Activated naive CD4-positive, alpha-beta T cell treated with anti-CD3 and anti-CD28 coated beads, Interleukin-2, amount 50 U/mL, for 72 hours (primary cell): Measurements from ENCODE around the gene FRMD3. TPM values are rescaled to one million over a fixed set of nuclear protein-coding genes. Genes with fewer than 3 reads are reported as not detected.

Source experiments
- ATAC-seq, 2 donors: fragments of 150-1000 bp; cut with Tn5 transposase; 2 replicates each; pipeline ENCODE4 v1.10.0; 2021; ENCODE audit warnings: mild to moderate bottlenecking in 2 of 2, moderate library complexity in 2 of 2
- DNase-seq, 2 donors: peaks; one replicate each; pipeline ENCODE4 v3.0.0; 2021 to 2022; ENCODE audit warnings: low spot score in 2 of 2
- H3K27ac Mint-ChIP-seq, 2 donors: one replicate each; pipeline ENCODE4 v1.8.0; 2022; ENCODE audit warnings: mild to moderate bottlenecking in 2 of 2, mixed read lengths in 2 of 2
- H3K36me3 Mint-ChIP-seq, 2 donors: one replicate each; pipeline ENCODE4 v1.8.0; 2022; ENCODE audit warnings: mixed read lengths in 2 of 2
- H3K9me3 Mint-ChIP-seq, 2 donors: one replicate each; pipeline ENCODE4 v1.8.0; 2022; ENCODE audit warnings: mixed read lengths in 2 of 2
- total RNA-seq, 2 donors: library from RNA; stranded (reverse); gene quantifications; one replicate each; pipeline ENCODE4 v1.2.3, GENCODE V29; 2022

The FRMD3 gene
- total RNA-seq, 2 donors from 2014 or later, result 0.25 to 0.64 TPM

GRCh38 chr9:83432877-83433550 is 105.2 kb downstream of the FRMD3 start:
- ATAC-seq, result no peak
- DNase-seq, result no peak

DNA sequence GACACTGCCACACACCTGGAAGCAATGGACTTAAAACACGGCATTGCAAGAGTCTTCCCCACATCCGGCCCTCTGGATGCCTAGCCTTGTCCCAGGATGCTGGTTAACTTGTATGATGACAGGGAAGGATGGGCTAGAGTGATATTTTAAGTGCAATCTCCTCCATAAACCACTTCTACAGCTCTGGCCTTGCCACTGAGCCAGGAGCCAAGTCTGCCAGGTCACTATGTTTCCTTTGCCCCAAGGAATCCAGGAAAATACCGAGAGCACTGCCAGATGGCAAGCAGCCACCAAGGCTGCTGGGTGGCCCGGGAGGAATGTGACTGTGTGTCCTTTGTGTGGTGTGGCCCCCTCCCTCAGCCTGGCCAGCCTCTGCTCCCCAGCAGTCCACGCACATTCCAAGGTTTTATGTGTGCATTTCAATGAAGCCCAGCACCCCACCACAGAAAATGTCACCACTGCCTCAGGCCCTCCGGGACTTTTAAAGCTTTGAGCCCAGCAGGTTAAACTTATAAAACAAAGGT is 106.0 kb downstream of the FRMD3 start:
- Mint-ChIP-seq H3K9me3 (no peaks in the 10 kb centered on the region), H3K36me3 (no peaks in the 10 kb centered on the region), H3K27ac (peak overlapping the region in 1 of 2 donors; percentile 63)
- ATAC-seq (no peak), DNase-seq (no peak)

More at GRCh38 chr9:83432877-83433550, 105.2 kb downstream of the FRMD3 start:
- Mint-ChIP-seq H3K9me3 (no peaks in the 10 kb centered on the region), H3K36me3 (no peaks in the 10 kb centered on the region), H3K27ac (no peak overlapping the region)

DNA sequence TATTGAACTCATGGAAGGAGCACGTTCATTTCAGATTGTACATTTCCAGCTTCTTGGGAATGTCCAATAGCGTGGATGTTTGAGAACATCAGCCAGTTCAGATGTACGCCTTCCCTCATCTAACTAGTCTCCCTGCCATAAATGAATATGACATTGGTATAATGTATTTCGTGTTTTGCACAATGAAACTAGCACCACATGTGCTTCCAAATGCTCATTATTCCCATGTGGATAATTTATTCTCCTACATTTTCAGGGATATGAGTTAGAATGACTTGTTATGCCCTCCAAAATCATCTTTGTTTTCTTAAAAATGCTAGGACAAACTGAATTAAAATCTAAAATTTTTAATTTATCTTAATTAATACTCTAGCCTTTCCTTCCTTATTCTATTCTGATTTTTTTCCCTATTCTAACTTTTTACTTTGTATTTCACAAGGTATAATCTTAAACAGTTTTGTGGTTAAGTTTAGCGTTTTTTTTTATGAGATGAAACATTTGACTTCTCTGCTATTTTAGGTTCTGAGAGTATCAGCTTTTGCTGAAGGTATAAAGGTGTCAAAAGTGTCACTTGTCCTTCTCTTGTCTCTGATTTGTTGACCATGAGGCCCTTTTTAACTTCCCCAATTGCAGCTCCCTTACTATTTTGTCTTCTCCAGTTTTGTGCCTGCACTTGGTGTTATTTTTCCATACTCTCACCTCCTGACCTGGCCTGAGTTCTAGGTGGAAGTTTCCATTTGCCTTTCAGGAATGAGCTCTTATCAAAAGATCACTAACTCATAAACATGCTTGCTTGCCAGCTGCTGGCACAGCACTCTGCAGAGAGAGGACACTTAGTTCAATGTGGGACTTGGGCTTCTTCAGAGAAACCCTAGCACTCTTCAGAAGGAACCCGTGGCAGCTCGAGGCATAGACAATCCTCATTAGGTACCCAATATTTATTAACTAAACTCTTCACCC is 106.8 kb downstream of the FRMD3 start:
- Mint-ChIP-seq H3K27ac (peak overlapping the region in 1 of 2 donors; percentile 63), H3K9me3 (no peaks in the 10 kb centered on the region), H3K36me3 (no peaks in the 10 kb centered on the region)
- DNase-seq, result no peak
- ATAC-seq, result no peak

DNA sequence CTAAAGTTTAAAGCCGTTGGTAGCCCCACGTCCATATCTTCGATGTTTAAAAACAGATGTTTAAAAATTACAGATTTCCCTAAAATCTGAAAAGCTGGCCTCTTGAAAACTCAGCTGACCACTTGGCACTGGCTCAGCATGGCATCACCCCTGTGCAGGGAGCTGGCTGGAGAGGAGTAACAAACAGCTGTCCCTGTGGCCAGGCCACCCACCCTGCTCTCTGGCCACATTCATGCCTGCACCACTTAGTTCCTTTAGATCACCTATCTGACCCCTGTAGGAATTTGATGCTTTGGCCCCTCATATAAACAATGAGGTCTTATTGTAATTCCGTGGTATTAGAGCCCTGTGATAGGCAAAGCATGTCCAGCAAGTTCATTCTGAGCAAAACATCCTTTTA is 107.5 kb downstream of the FRMD3 start:
- no peak for ATAC-seq
- DNase-seq, result no peak
- no peaks in the 10 kb centered on the region for H3K36me3 Mint-ChIP-seq
- H3K27ac Mint-ChIP-seq, result no peak overlapping the region
- H3K9me3 Mint-ChIP-seq, result no peaks in the 10 kb centered on the region

DNA sequence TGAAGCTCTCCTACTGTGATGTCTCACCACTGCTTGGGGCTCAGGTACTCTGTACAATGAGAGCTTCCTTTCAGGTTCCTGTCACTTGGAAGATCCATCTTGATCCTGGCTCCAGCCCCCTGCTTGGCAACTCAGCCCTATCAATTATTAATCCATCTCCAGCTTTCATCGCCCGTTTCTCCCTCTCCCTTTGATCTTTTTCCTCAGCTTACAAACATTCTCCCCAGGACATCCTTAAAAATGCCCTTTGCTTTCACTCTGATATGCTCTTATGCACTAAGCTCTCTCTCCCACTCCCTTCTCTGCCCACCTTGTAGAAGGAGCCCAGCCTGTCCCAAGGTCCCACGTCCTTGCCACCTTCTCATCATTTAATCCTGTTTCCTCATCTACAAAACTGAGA is 109.0 kb downstream of the FRMD3 start:
- no peak for ATAC-seq
- Mint-ChIP-seq H3K27ac (no peak overlapping the region), H3K9me3 (no peaks in the 10 kb centered on the region), H3K36me3 (no peaks in the 10 kb centered on the region)
- DNase-seq, result no peak

- DNase-seq (no peak), ATAC-seq (no peak)
- H3K27ac Mint-ChIP-seq, result no peak overlapping the region
- H3K9me3 Mint-ChIP-seq, result no peaks in the 10 kb centered on the region
- H3K36me3 Mint-ChIP-seq, result no peaks in the 10 kb centered on the region
Observed at GRCh38 chr9:83425240-83425639, 113.0 kb downstream of the FRMD3 start.

- H3K9me3 Mint-ChIP-seq, result no peaks in the 10 kb centered on the region
- DNase-seq, result no peak
- H3K27ac Mint-ChIP-seq, result no peak overlapping the region
- no peak for ATAC-seq
- H3K36me3 Mint-ChIP-seq, result no peaks in the 10 kb centered on the region
Observed at GRCh38 chr9:83424831-83425230, 113.4 kb downstream of the FRMD3 start.

- H3K36me3 Mint-ChIP-seq, result no peaks in the 10 kb centered on the region
- no peak overlapping the region for H3K27ac Mint-ChIP-seq
- no peaks in the 10 kb centered on the region for H3K9me3 Mint-ChIP-seq
- DNase-seq (no peak), ATAC-seq (no peak)
Observed at GRCh38 chr9:83423815-83424707, 114.1 kb downstream of the FRMD3 start.

DNA sequence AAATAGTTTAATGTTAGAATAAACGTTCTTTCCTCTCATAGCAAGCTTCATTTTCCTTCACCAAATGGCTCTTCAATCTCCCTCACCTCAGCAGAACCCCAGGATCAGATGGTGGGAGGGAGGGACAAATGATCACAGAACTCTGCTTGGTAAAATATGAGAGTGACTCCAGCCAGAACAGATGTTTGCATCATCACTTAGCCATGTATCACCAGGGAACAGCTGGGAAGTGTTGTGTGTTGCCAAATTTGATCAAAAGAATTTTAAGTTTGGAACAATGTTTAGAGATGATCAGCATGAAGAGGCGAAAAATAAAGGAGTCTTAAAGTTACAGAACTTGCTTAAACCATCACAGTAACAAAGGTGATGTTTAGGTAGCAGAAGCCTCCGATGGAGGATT is 115.7 kb downstream of the FRMD3 start:
- ATAC-seq, result no peak
- DNase-seq, result no peak
- H3K9me3 Mint-ChIP-seq, result peaks cover 0 to 3% of the 10 kb centered on the region in 2 donors
- H3K36me3 Mint-ChIP-seq, result peaks cover 0 to 2% of the 10 kb centered on the region in 2 donors
- no peak overlapping the region for H3K27ac Mint-ChIP-seq

GRCh38 chr9:83420486-83420885 is 117.7 kb downstream of the FRMD3 start:
- ATAC-seq, result no peak
- DNase-seq, result no peak
- peaks cover 0 to 5% of the 10 kb centered on the region in 2 donors for H3K9me3 Mint-ChIP-seq
- H3K36me3 Mint-ChIP-seq, result peaks cover 0 to 4% of the 10 kb centered on the region in 2 donors
- H3K27ac Mint-ChIP-seq, result no peak overlapping the region

DNA sequence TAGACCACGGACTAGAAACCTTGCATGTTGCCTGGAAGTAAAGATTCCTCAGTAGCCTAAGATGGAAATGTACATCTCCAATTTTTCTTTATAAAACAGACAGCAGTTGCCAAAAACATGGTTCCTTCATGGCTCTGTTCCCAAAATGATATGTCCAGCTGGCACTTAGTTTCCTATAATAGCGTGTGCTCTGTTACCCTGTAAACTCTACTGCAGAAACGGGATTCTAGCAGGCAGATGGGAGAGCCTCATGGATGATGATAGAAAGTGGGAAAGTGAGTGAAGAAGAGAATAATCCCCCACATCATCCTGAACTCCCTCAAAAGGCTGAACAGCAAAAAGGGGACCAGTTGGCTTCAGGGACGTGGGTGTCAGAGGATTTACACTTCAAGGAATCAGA is 118.2 kb downstream of the FRMD3 start:
- ATAC-seq (no peak), DNase-seq (no peak)
- H3K9me3 Mint-ChIP-seq, result peaks cover 0 to 5% of the 10 kb centered on the region in 2 donors
- H3K36me3 Mint-ChIP-seq, result peaks cover 1 to 6% of the 10 kb centered on the region in 2 donors
- H3K27ac Mint-ChIP-seq, result no peak overlapping the region

- ATAC-seq (no peak), DNase-seq (no peak)
- peaks cover 8 to 11% of the 10 kb centered on the region in 2 donors for H3K36me3 Mint-ChIP-seq
- peaks cover 0 to 18% of the 10 kb centered on the region in 2 donors for H3K9me3 Mint-ChIP-seq
- no peak overlapping the region for H3K27ac Mint-ChIP-seq
Observed at GRCh38 chr9:83418283-83418682, 119.9 kb downstream of the FRMD3 start.

GRCh38 chr9:83413367-83413766 is 124.8 kb downstream of the FRMD3 start:
- Mint-ChIP-seq H3K36me3 (peaks cover 8 to 21% of the 10 kb centered on the region in 2 donors), H3K27ac (no peak overlapping the region), H3K9me3 (peaks cover 3 to 18% of the 10 kb centered on the region in 2 donors)
- ATAC-seq (no peak), DNase-seq (no peak)

GRCh38 chr9:83410701-83411100 is 127.5 kb downstream of the FRMD3 start:
- ATAC-seq, result no peak

DNA sequence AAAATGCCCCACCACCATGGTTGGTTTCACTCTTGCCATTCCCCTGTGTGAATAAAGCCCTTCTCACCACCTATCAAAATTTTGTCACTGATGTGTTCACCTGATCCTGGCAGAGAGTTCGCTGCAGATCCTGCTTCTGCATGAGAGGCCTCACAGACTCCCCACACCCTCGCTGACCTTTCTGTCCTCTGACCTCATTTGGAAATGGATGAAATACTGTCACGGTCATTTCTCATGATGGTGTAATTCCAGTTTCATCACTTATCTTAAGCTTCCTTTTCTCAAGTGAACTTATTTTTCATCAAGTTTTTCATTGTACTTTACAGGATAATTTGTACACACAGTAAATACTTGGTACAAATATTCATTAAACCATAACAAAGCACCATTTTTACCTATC is 131.3 kb downstream of the FRMD3 start:
- H3K36me3 Mint-ChIP-seq, result peaks cover 0 to 10% of the 10 kb centered on the region in 2 donors
- DNase-seq, result no peak
- H3K27ac Mint-ChIP-seq, result no peak overlapping the region
- peaks cover 0 to 3% of the 10 kb centered on the region in 2 donors for H3K9me3 Mint-ChIP-seq
- ATAC-seq, result no peak

More at GRCh38 chr9:83410701-83411100, 127.5 kb downstream of the FRMD3 start:
- H3K36me3 Mint-ChIP-seq, result peaks cover 8 to 17% of the 10 kb centered on the region in 2 donors
- DNase-seq, result no peak
- no peak overlapping the region for H3K27ac Mint-ChIP-seq
- H3K9me3 Mint-ChIP-seq, result peaks cover 3 to 13% of the 10 kb centered on the region in 2 donors

- Mint-ChIP-seq H3K27ac (no peak overlapping the region), H3K36me3 (peaks cover 0 to 10% of the 10 kb centered on the region in 2 donors), H3K9me3 (peaks cover 0 to 3% of the 10 kb centered on the region in 2 donors)
- DNase-seq (no peak), ATAC-seq (no peak)
Observed at GRCh38 chr9:83405759-83406158, 132.4 kb downstream of the FRMD3 start.
